Brain microvascular endothelial cell (primary cell): ENCODE results near the gene KDELR3.

Experiments used
- DNase-seq: peaks from one replicate; pipeline ENCODE4 v3.0.0-alpha.2; 2020
- H3K27ac ChIP-seq: fragments of 250-450 bp; sonication (Bioruptor Pico); 2 replicates; pipeline ENCODE4 v1.5.1; 2020; ENCODE audit warnings: mild to moderate bottlenecking, moderate library complexity
- H3K27me3 ChIP-seq: fragments of 250-450 bp; sonication (Bioruptor Pico); replicated peaks from 2 replicates; pipeline ENCODE4 v1.5.1; 2020; ENCODE audit warnings: mild to moderate bottlenecking
- H3K36me3 ChIP-seq: fragments of 250-450 bp; sonication (Bioruptor Pico); replicated peaks from 2 replicates; pipeline ENCODE4 v1.5.1; 2020; ENCODE audit warnings: mild to moderate bottlenecking
- H3K4me3 ChIP-seq: 2 replicates; pipeline ENCODE4 v1.5.1; 2011; ENCODE audit warnings: low read depth, mild to moderate bottlenecking, control low read depth, low read length, moderate library complexity
- in situ Hi-C: cut with HindIII; loops from 2 replicates; pipeline ENCODE4 v1.10.0; 2017; ENCODE audit warnings: low sequenced_read_pairs, low pct_ligation_motif_present
- TF ChIP-seq, protein P1 (sequence below): IDR thresholded peaks from 2 replicates; pipeline ENCODE4 v1.5.1; 2011; ENCODE audit warnings: low read depth, mild to moderate bottlenecking, moderate library complexity, low read length, control low read depth, inconsistent platforms; ENCODE audit errors: missing control alignments

Gene KDELR3

DNA sequence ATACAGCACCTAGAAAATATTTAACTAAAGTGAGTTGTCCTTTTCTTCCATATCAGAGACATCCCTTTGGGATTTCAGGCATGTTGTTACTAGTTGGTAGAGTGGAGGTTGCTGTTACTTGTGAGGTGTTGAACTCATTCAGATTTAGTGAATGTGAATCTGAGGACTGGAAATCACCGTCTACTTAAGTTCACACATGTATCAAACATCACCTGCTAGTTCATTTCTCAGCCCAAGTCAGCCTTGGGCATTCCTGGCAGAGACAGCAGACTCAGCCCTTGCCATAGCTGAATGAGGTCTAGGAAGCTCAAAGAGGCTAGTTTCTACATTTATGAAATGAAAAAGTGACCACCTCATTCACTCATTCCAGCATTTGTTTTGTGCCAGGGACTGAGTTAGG lies 9.7 kb downstream of the KDELR3 start:
- in situ Hi-C loops, result no loop called here
- TF ChIP-seq, protein P1, sequence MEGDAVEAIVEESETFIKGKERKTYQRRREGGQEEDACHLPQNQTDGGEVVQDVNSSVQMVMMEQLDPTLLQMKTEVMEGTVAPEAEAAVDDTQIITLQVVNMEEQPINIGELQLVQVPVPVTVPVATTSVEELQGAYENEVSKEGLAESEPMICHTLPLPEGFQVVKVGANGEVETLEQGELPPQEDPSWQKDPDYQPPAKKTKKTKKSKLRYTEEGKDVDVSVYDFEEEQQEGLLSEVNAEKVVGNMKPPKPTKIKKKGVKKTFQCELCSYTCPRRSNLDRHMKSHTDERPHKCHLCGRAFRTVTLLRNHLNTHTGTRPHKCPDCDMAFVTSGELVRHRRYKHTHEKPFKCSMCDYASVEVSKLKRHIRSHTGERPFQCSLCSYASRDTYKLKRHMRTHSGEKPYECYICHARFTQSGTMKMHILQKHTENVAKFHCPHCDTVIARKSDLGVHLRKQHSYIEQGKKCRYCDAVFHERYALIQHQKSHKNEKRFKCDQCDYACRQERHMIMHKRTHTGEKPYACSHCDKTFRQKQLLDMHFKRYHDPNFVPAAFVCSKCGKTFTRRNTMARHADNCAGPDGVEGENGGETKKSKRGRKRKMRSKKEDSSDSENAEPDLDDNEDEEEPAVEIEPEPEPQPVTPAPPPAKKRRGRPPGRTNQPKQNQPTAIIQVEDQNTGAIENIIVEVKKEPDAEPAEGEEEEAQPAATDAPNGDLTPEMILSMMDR, result no peak
- Histone ChIP-seq H3K27ac (no peak overlapping the region), H3K27me3 (no peaks in the 10 kb centered on the region), H3K4me3 (no peak overlapping the region), H3K36me3 (peaks cover 71% of the 10 kb centered on the region)
- DNase-seq, result no peak

DNA sequence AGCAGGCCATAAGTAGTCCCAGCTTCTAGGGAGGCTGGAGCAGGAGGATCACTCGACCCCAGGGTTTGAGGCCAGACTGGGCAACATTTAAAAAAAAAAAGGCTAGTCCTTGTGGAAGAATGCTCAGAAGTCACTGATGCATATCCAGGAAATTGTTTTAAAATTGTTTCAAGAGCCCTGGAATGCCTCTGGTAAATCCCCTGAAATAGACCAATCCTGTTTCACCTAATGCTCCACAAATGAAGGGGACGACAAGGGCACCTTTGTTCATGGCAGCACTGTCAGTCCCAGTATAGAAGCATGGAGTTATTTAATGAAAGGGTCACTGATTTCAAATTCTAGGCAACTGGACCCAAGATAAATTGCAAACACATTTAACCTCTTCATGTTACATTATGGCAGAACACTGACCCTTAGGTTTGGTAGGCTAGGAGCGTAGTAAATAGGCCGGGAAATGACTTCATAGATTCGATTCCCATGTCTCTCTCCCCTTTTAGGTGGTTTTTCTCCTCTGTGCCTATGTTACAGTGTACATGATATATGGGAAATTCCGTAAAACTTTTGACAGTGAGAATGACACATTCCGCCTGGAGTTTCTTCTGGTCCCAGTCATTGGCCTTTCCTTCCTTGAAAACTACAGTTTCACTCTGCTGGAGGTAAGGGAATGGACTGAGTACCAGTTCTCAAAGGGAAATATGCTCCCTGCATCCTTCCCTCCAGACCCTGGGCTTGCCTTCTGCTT lies 11.4 kb downstream of the KDELR3 start:
- TF ChIP-seq, protein P1, result no peak
- no peaks in the 10 kb centered on the region for H3K27me3 ChIP-seq
- no peak for DNase-seq
- no peak overlapping the region for H3K4me3 ChIP-seq
- in situ Hi-C loops, result no loop called here
- H3K27ac ChIP-seq, result no peak overlapping the region
- H3K36me3 ChIP-seq, result peaks cover 83% of the 10 kb centered on the region

DNA sequence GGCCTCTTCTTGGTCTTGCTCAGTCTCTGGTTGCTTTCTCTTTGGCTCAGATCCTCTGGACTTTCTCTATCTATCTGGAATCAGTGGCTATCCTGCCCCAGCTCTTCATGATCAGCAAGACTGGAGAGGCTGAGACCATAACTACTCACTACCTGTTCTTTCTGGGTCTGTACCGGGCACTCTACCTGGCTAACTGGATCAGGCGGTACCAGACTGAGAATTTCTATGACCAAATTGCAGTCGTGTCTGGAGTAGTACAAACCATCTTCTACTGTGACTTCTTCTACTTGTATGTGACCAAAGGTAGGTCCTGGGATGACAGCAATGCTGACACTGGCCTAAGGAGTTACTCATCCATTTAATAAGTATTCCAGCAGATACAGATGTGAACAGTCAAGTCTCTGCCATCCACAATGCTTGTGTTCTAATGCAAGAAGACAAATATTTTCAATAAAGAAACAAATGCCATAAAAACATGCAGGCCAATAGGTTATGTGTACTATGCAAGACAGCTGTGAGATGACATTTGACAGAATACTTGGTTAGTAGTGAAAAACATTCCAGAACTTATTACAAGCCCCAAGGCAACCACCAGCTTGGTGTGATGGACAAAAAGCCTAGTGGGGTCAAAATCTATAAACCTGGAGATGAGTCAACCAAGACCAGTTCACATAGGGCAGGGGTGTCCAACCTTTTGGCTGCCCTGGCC lies 13.4 kb downstream of the KDELR3 start:
- TF ChIP-seq, protein P1, result no peak
- in situ Hi-C loops, result no loop called here
- peaks cover 85% of the 10 kb centered on the region for H3K36me3 ChIP-seq
- no peak overlapping the region for H3K4me3 ChIP-seq
- no peak for DNase-seq
- H3K27ac ChIP-seq, result no peak overlapping the region
- H3K27me3 ChIP-seq, result no peaks in the 10 kb centered on the region

DNA sequence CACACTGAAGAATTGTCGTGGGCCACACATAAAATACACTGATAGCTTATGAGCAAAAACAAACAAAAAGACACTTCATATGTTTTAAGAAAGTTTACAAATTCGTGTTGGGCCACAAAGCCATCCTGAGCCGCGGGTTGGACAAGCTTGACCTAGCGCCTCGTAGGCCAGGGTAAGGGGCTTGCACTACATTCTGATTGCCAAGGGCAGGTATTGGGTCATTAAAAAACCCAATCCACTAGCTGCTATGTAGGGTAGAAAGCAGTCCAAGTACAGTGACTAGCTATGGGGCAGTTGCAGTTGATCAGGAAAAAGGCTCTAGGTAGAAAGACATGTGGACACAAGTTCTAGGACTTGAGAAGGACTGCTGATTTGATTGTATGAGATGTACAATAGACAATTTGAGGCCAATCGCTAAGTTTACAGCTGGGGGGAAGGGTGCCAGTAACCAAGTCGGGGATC lies 14.0 kb downstream of the KDELR3 start:
- no peak for DNase-seq
- no peak overlapping the region for H3K27ac ChIP-seq
- peaks cover 89% of the 10 kb centered on the region for H3K36me3 ChIP-seq
- in situ Hi-C loops, result no loop called here
- no peak overlapping the region for H3K4me3 ChIP-seq
- no peaks in the 10 kb centered on the region for H3K27me3 ChIP-seq
- TF ChIP-seq, protein P1, result no peak

DNA sequence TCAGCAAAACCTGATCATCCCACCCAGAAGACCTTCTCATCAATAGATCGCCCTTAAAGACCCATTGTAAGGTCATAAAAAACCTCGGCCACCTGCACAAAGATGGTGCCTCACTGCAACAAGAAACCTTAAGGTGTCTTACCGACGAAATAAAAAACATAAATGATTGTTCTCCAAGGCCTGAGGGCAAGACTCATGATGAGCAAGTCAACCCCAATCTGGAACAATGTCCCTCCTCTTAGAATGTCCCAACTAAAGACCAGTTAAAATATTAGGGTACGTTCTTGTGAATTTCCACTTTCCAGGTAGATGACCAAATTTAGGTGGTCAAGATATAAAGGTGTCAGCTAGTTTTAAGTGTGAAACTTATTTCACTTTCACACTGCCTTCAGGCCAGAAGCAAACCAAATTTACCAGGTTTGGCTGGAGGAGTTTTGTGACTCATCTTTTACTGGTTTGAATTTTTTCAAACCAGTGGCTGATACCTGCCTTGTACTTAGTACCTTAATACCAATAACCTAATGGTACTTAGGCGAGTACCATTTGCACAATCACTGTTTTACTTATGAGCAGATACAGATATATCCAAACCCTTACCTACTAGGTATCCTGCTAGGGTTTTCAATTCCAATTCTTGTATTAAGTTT lies 14.9 kb downstream of the KDELR3 start:
- no peak overlapping the region for H3K27ac ChIP-seq
- no peaks in the 10 kb centered on the region for H3K27me3 ChIP-seq
- H3K4me3 ChIP-seq, result no peak overlapping the region
- in situ Hi-C loops, result no loop called here
- peaks cover 89% of the 10 kb centered on the region for H3K36me3 ChIP-seq
- TF ChIP-seq, protein P1, result no peak
- no peak for DNase-seq
